ENCODE results near the gene RND2. TPM values are rescaled to one million over a fixed set of nuclear protein-coding genes. Genes with fewer than 3 reads are reported as not detected.

RND2 gene
- total and polyA plus RNA-seq, 2 donors (not counting 1 experiment from before 2014, with no cell fraction given) = 0.54 to 0.99 TPM

- Histone ChIP-seq H3K4me2 (ENCODE audit: extremely low read depth, insufficient read depth, low read length) (peak overlapping the region; percentile 62), H2AFZ (ENCODE audit: low read length) (no peak overlapping the region), H4K20me1 (ENCODE audit: control insufficient read depth, extremely low read depth, insufficient read depth, low read length) (no peaks in the 10 kb centered on the region), H3K9me3 (ENCODE audit: control insufficient read depth, insufficient read depth, low read depth, low read length) (no peaks in the 10 kb centered on the region), H3K9ac (ENCODE audit: insufficient read depth, low read length) (no peak overlapping the region), H3K27me3 (ENCODE audit: control insufficient read depth, insufficient read depth, low read length) (no peaks in the 10 kb centered on the region), H3K4me3 (replicated peaks in 1 of 4; ENCODE audit: control extremely low read depth in 1 of 4, insufficient read depth in 1 of 4, low read depth in 3 of 4, low read length in 4 of 4) (peak overlapping the region in 2 of 4 experiments; percentile 17 to 74), H3K4me1 (ENCODE audit: control insufficient read depth, extremely low read depth, insufficient read depth, low read length) (peaks cover 17% of the 10 kb centered on the region), H3K36me3 (ENCODE audit: control insufficient read depth, insufficient read depth, low read length) (peaks cover 12% of the 10 kb centered on the region), H3K79me2 (ENCODE audit: control insufficient read depth, insufficient read depth, low read length) (peaks cover 33% of the 10 kb centered on the region), H3K27ac (ENCODE audit: insufficient read depth, low read length) (peak overlapping the region; percentile 38)
- no peak for TF ChIP-seq CTCF (conservative IDR thresholded peaks at IDR 0.05 in 1 of 2, IDR thresholded peaks at IDR 0.05 in 1 of 2; ENCODE audit: low read depth in 1 of 2, low read length in 2 of 2)
- TF ChIP-seq EZH2 (IDR thresholded peaks at IDR 0.05; ENCODE audit: low read length, missing control alignments) = no peak
- DNase-seq (ENCODE audit: low read depth in 2 of 2) = no peak
Measured at GRCh38 chr17:43020030-43020621, 4.9 kb upstream of the RND2 start.

- peak; percentile 58 for DNase-seq (ENCODE audit: low read depth in 2 of 2)
- Histone ChIP-seq H4K20me1 (ENCODE audit: control insufficient read depth, extremely low read depth, insufficient read depth, low read length) (no peaks in the 10 kb centered on the region), H2AFZ (ENCODE audit: low read length) (peak overlapping the region; percentile 70), H3K27ac (ENCODE audit: insufficient read depth, low read length) (peak overlapping the region; percentile 81), H3K4me2 (ENCODE audit: extremely low read depth, insufficient read depth, low read length) (peak overlapping the region; percentile 80), H3K4me3 (replicated peaks in 1 of 4; ENCODE audit: control extremely low read depth in 1 of 4, insufficient read depth in 1 of 4, low read depth in 3 of 4, low read length in 4 of 4) (peak overlapping the region; percentile 74 to 96 (median 78)), H3K4me1 (ENCODE audit: control insufficient read depth, extremely low read depth, insufficient read depth, low read length) (peaks cover 17% of the 10 kb centered on the region), H3K79me2 (ENCODE audit: control insufficient read depth, insufficient read depth, low read length) (peaks cover 33% of the 10 kb centered on the region), H3K9me3 (ENCODE audit: control insufficient read depth, insufficient read depth, low read depth, low read length) (no peaks in the 10 kb centered on the region), H3K36me3 (ENCODE audit: control insufficient read depth, insufficient read depth, low read length) (peaks cover 10% of the 10 kb centered on the region), H3K9ac (ENCODE audit: insufficient read depth, low read length) (peak overlapping the region; percentile 71), H3K27me3 (ENCODE audit: control insufficient read depth, insufficient read depth, low read length) (no peaks in the 10 kb centered on the region)
- TF ChIP-seq CTCF (conservative IDR thresholded peaks at IDR 0.05 in 1 of 2, IDR thresholded peaks at IDR 0.05 in 1 of 2; ENCODE audit: low read depth in 1 of 2, low read length in 2 of 2) = no peak
- TF ChIP-seq EZH2 (IDR thresholded peaks at IDR 0.05; ENCODE audit: low read length, missing control alignments) = no peak
Measured at GRCh38 chr17:43020789-43021740, 4.0 kb upstream of the RND2 start.
